GM21737 (cell line): ENCODE measurements around the gene CCDC116.
"Not testable (repeated sequence)": the region's sequence is repeated elsewhere in the genome, so short reads cannot be mapped to it uniquely, and the experiment has no call there.

Source experiments
- ATAC-seq: cut with Tn5 transposase; IDR thresholded peaks from one replicate; pipeline ENCODE4 v1.9.1; 2021; ENCODE audit warnings: mild to moderate bottlenecking, moderate library complexity; ENCODE audit not compliant: unreplicated experiment

Gene CCDC116

GRCh38 chr22:21678842-21679241, 46.3 kb downstream of the CCDC116 start:
- ATAC-seq, result not testable (repeated sequence)

GRCh38 chr22:21679383-21679782, 46.8 kb downstream of the CCDC116 start:
- no peak for ATAC-seq

GRCh38 chr22:21680830-21681565, 48.4 kb downstream of the CCDC116 start:
- ATAC-seq, result no peak

GRCh38 chr22:21681566-21682370, 49.2 kb downstream of the CCDC116 start:
- ATAC-seq, result no peak

GRCh38 chr22:21682385-21683175, 50.0 kb downstream of the CCDC116 start:
- no peak for ATAC-seq

- no peak for ATAC-seq
Observed at GRCh38 chr22:21683401-21683811, 50.8 kb downstream of the CCDC116 start.

- no peak for ATAC-seq
Observed at GRCh38 chr22:21684492-21685163, 52.1 kb downstream of the CCDC116 start.

GRCh38 chr22:21685164-21685513, 52.6 kb downstream of the CCDC116 start:
- no peak for ATAC-seq

- ATAC-seq, result no peak
Observed at GRCh38 chr22:21686193-21686608, 53.6 kb downstream of the CCDC116 start.
